GM12878 (cell line): ENCODE results near the gene AMIGO2. TPM values are rescaled to one million over a fixed set of nuclear protein-coding genes. Genes with fewer than 3 reads are reported as not detected.

Experiments
- ATAC-seq: fragments of 200-7000 bp; cut with Tn5 transposase; 3 replicates; pipeline ENCODE4 v1.9.1; 2020; ENCODE audit warnings: mild to moderate bottlenecking, moderate library complexity
- BruUV-seq: library from RNA; stranded (reverse); fragments of 400-500 nt; replicated peaks from 2 replicates; lab custom pipeline; 2021; lab: Mats Ljungman, UMichigan
- CTCF ChIA-PET: fragments of 300-600 bp; sonication (Branson Sonifier 250); formaldehyde crosslinking; extraction: SDS; loops from one replicate; lab custom pipeline; 2021; ENCODE audit warnings: inconsistent platforms; lab: Yijun Ruan, JAX
- POLR2A ChIA-PET: fragments of 350-600 bp; formaldehyde crosslinking; extraction: SDS; loops from one replicate; lab custom pipeline; 2021; ENCODE audit warnings: inconsistent platforms; lab: Charles Lee
- RAD21 ChIA-PET: fragments of 300-600 bp; sonication (Branson Sonifier 250); formaldehyde crosslinking; loops from one replicate; lab custom pipeline; 2023; ENCODE audit warnings: antibody characterized with exemption; ENCODE audit not compliant: unreplicated experiment; lab: Charles Lee
- SMC1A ChIA-PET: fragments of 300-600 bp; sonication (Branson Sonifier 250); formaldehyde crosslinking; loops from one replicate; lab custom pipeline; 2023; ENCODE audit not compliant: unreplicated experiment, uncharacterized antibody; lab: Charles Lee
- DNase-seq: peaks from one replicate; pipeline ENCODE4 v3.0.0-alpha.2; 2011; ENCODE audit warnings: low read depth, low spot score
- FAIRE-seq: peaks from 3 replicates; lab custom pipeline; 2011; peaks lifted over from hg19 to GRCh38; lab: Jason Lieb, UNC
- H2AFZ ChIP-seq: 2 replicates; pipeline ENCODE4 v1.6.0; 2011; ENCODE audit warnings: low read depth, low read length, control low read depth; ENCODE audit not compliant: control insufficient read depth
- H3K27ac ChIP-seq: 2 replicates; pipeline ENCODE4 v1.5.1; 2011; ENCODE audit warnings: control low read depth; ENCODE audit not compliant: control insufficient read depth, insufficient read depth
- H3K27me3 ChIP-seq, 2 experiments: replicated peaks in 1 of 2; 2 replicates each; pipeline versions ENCODE4 v1.6.0 to v1.6.1; 2011; ENCODE audit warnings: low read length in 1 of 2; ENCODE audit not compliant: control insufficient read depth in 2 of 2, insufficient read depth in 2 of 2
- H3K36me3 ChIP-seq, 2 experiments: 2 replicates each; pipeline ENCODE4 v1.5.1; 2011; ENCODE audit warnings: low read length in 1 of 2; ENCODE audit not compliant: control insufficient read depth in 2 of 2, insufficient read depth in 2 of 2
- H3K4me1 ChIP-seq: 2 replicates; pipeline ENCODE4 v1.6.1; 2011; ENCODE audit warnings: mild to moderate bottlenecking, low read length, moderate library complexity, mixed read lengths; ENCODE audit not compliant: control insufficient read depth, insufficient read depth
- H3K4me2 ChIP-seq: 2 replicates; pipeline ENCODE4 v1.6.0; 2011; ENCODE audit warnings: control low read depth; ENCODE audit not compliant: control insufficient read depth, insufficient read depth
- H3K4me3 ChIP-seq: fragments of 200-600 bp; sonication (generic); 2 replicates; pipeline ENCODE4 v1.5.1; 2016
- H3K79me2 ChIP-seq: 2 replicates; pipeline ENCODE4 v1.6.0; 2011; ENCODE audit warnings: low read length; ENCODE audit not compliant: control insufficient read depth, insufficient read depth
- H3K9ac ChIP-seq: 2 replicates; pipeline ENCODE4 v1.8.0; 2011; ENCODE audit warnings: low read length, control low read depth, mixed read lengths; ENCODE audit not compliant: control insufficient read depth, insufficient read depth
- H3K9me3 ChIP-seq: replicated peaks from 3 replicates; pipeline ENCODE4 v1.5.1; 2011; ENCODE audit warnings: mild to moderate bottlenecking, low read length; ENCODE audit not compliant: control insufficient read depth, insufficient read depth
- H4K20me1 ChIP-seq: 2 replicates; pipeline ENCODE4 v1.6.0; 2011; ENCODE audit not compliant: control insufficient read depth, insufficient read depth
- CBX3 ChIP-seq: fragments of 200-600 bp; sonication (generic); IDR thresholded peaks from 2 replicates; pipeline ENCODE4 v1.6.1; 2016; ENCODE audit warnings: low read depth, borderline replicate concordance
- CREB1 ChIP-seq: IDR thresholded peaks from 2 replicates; pipeline ENCODE4 v1.6.1; 2012; ENCODE audit warnings: low read depth, mild to moderate bottlenecking, inconsistent platforms
- ETV6 ChIP-seq, 2 experiments: fragments of 450-650 bp in 1 of 2; IDR thresholded peaks in 1 of 2; conservative IDR thresholded peaks in 1 of 2; 2 replicates each; pipeline ENCODE4 v1.6.1; 2014; ENCODE audit warnings: antibody characterized with exemption in 1 of 2, borderline replicate concordance in 1 of 2, low read depth in 1 of 2, mild to moderate bottlenecking in 1 of 2, moderate library complexity in 1 of 2
- IKZF1 ChIP-seq: fragments of 450-650 bp; conservative IDR thresholded peaks from 2 replicates; pipeline ENCODE4 v1.6.1; 2017; ENCODE audit warnings: antibody characterized with exemption, mild to moderate bottlenecking
- LARP7 ChIP-seq: fragments of 450-650 bp; IDR thresholded peaks from 2 replicates; pipeline ENCODE4 v1.6.1; 2017; ENCODE audit warnings: mild to moderate bottlenecking
- MXI1 ChIP-seq: fragments of 150-350 bp; IDR thresholded peaks from 2 replicates; pipeline ENCODE4 v1.6.1; 2011; ENCODE audit warnings: low read depth, mild to moderate bottlenecking, inconsistent platforms, low read length, improper control_type of control experiment
- NR2C2 ChIP-seq: IDR thresholded peaks from 2 replicates; pipeline ENCODE4 v1.6.1; 2011; ENCODE audit warnings: borderline replicate concordance, low read depth; ENCODE audit not compliant: control insufficient read depth, insufficient read length
- SMAD1 ChIP-seq: fragments of 450-650 bp; IDR thresholded peaks from 2 replicates; pipeline ENCODE4 v1.6.1; 2018; ENCODE audit warnings: mild to moderate bottlenecking, low read depth; ENCODE audit not compliant: partially characterized antibody
- SMAD5 ChIP-seq: IDR thresholded peaks from 2 replicates; pipeline ENCODE4 v1.6.1; 2016; ENCODE audit warnings: antibody characterized with exemption, low read depth
- STAT1 ChIP-seq: fragments of 450-650 bp; conservative IDR thresholded peaks from 2 replicates; pipeline ENCODE4 v1.6.1; 2014; ENCODE audit warnings: antibody characterized with exemption, mild to moderate bottlenecking
- ZNF622 ChIP-seq: fragments of 450-650 bp; IDR thresholded peaks from 2 replicates; pipeline ENCODE4 v1.6.1; 2017; ENCODE audit warnings: mild to moderate bottlenecking, inconsistent platforms
- WGBS: methylation state at CpG from one replicate; pipeline ENCODE4 v1.1.6; 2016; ENCODE audit warnings: low lambda C conversion rate; ENCODE audit not compliant: insufficient replicate concordance, insufficient coverage; ENCODE audit errors: missing lambda C conversion rate; 5-methylcytosine and 5-hydroxymethylcytosine counted together
- in situ Hi-C: fragments of 300-500 bp; cut with MboI; formaldehyde crosslinking; loops from 9 replicates; pipeline ENCODE4 v1.14.3; 2018; ENCODE audit warnings: mixed read lengths
- intact Hi-C: fragments of 100-400 bp; cut with micrococcal nuclease; formaldehyde crosslinking; loops from one replicate; pipeline ENCODE4 v1.14.2; 2022; ENCODE audit not compliant: unreplicated experiment
- polyA plus RNA-seq, 11 experiments: library from polyadenylated mRNA; depleted of rRNA in 4 of 11; unstranded in 6 of 11; stranded (reverse) in 5 of 11; fragments of >200 nt; fragmentation: Nextera tagmentation in 4 of 11; fragmentation: Illumina TruSeq in 1 of 11; extraction: Ambion mirVana in 4 of 11; extraction: Trizol in 1 of 11; gene quantifications; 1 replicate in 1 of 11; 2 replicates in 10 of 11; pipeline versions ENCODE4 v1.2.1 to v1.2.3, GENCODE V29; 2011 to 2016; ENCODE audit warnings: inconsistent platforms in 2 of 11, missing spikeins in 2 of 11, low read depth in 1 of 11
- total RNA-seq, 4 experiments: library from RNA; depleted of rRNA in 3 of 4; stranded (reverse); fragments of >200 nt in 3 of 4; fragmentation: Illumina TruSeq in 1 of 4; extraction: Trizol in 1 of 4; gene quantifications; 2 replicates each; pipeline versions ENCODE4 v1.2.1 to v1.2.3, GENCODE V29; 2013 to 2021
- TF ChIP-seq, protein P1 (sequence below): fragments of 450-650 bp; IDR thresholded peaks from 2 replicates; pipeline ENCODE4 v1.6.1; 2017; ENCODE audit warnings: mild to moderate bottlenecking, moderate library complexity
- TF ChIP-seq, protein P2 (sequence below): fragments of 450-650 bp; IDR thresholded peaks from 2 replicates; pipeline ENCODE4 v1.6.1; 2017; ENCODE audit warnings: antibody characterized with exemption, mild to moderate bottlenecking, moderate library complexity

The AMIGO2 gene
- total and polyA plus RNA-seq, 10 of the 15 experiments (the other 5 are each of a cell fraction or from before 2014, with no cell fraction given): 0.03 to 0.15 (median 0.11) TPM; not detected in 7

DNA sequence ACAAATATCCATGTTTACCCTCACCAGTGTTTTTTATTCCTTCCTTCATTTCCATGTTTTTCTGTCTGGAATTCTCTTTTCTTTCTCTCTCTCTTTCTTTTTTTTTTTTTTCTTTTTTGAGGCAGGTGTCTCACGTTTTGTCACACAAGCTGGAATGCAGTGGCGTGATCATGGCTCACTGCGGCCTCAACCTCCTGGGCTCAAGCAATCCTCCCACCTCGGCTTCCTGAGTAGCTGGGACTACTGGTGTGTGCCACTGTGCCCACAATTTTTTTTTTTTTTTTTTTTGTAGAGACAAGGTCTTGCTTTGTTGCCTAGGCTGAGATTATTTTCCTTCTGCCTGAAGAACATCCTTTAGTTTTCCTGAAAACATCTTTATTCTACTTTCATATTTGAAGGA, 15.0 kb upstream of the AMIGO2 start (continued):
- TF ChIP-seq, protein P1, sequence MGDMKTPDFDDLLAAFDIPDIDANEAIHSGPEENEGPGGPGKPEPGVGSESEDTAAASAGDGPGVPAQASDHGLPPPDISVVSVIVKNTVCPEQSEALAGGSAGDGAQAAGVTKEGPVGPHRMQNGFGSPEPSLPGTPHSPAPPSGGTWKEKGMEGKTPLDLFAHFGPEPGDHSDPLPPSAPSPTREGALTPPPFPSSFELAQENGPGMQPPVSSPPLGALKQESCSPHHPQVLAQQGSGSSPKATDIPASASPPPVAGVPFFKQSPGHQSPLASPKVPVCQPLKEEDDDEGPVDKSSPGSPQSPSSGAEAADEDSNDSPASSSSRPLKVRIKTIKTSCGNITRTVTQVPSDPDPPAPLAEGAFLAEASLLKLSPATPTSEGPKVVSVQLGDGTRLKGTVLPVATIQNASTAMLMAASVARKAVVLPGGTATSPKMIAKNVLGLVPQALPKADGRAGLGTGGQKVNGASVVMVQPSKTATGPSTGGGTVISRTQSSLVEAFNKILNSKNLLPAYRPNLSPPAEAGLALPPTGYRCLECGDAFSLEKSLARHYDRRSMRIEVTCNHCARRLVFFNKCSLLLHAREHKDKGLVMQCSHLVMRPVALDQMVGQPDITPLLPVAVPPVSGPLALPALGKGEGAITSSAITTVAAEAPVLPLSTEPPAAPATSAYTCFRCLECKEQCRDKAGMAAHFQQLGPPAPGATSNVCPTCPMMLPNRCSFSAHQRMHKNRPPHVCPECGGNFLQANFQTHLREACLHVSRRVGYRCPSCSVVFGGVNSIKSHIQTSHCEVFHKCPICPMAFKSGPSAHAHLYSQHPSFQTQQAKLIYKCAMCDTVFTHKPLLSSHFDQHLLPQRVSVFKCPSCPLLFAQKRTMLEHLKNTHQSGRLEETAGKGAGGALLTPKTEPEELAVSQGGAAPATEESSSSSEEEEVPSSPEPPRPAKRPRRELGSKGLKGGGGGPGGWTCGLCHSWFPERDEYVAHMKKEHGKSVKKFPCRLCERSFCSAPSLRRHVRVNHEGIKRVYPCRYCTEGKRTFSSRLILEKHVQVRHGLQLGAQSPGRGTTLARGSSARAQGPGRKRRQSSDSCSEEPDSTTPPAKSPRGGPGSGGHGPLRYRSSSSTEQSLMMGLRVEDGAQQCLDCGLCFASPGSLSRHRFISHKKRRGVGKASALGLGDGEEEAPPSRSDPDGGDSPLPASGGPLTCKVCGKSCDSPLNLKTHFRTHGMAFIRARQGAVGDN: no peak
- no peak for TF ChIP-seq SMAD5
- no peak for TF ChIP-seq SMAD1
- TF ChIP-seq, protein P2, sequence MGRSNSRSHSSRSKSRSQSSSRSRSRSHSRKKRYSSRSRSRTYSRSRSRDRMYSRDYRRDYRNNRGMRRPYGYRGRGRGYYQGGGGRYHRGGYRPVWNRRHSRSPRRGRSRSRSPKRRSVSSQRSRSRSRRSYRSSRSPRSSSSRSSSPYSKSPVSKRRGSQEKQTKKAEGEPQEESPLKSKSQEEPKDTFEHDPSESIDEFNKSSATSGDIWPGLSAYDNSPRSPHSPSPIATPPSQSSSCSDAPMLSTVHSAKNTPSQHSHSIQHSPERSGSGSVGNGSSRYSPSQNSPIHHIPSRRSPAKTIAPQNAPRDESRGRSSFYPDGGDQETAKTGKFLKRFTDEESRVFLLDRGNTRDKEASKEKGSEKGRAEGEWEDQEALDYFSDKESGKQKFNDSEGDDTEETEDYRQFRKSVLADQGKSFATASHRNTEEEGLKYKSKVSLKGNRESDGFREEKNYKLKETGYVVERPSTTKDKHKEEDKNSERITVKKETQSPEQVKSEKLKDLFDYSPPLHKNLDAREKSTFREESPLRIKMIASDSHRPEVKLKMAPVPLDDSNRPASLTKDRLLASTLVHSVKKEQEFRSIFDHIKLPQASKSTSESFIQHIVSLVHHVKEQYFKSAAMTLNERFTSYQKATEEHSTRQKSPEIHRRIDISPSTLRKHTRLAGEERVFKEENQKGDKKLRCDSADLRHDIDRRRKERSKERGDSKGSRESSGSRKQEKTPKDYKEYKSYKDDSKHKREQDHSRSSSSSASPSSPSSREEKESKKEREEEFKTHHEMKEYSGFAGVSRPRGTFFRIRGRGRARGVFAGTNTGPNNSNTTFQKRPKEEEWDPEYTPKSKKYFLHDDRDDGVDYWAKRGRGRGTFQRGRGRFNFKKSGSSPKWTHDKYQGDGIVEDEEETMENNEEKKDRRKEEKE: no peak

DNA sequence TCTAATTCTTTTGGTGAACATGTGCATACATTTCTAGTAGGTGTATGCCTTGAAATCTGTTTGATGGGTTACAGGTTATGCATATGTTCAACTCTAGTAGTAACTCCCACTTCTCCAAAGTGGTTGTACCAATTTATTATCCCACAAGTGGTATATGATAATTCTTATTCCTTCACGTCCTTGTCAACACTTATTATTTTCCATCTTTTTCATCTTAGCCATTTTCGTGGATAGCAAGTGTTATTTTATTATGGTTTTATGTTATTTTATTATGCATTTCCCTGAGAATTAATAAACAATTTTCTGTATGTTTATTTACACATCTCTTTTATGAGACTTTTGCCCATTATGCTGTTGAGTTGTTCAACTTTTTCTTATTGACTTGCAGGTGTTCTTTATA, 11.2 kb upstream of the AMIGO2 start:
- WGBS: 28% methylated on average over 2 of the region's 2 CpGs
- no TSS peak for BruUV-seq
- Histone ChIP-seq H3K9me3 (no peaks in the 10 kb centered on the region), H3K4me3 (no peak overlapping the region), H3K36me3 (no peaks in the 10 kb centered on the region), H3K4me2 (no peak overlapping the region), H3K27ac (no peak overlapping the region), H3K4me1 (no peaks in the 10 kb centered on the region), H2AFZ (no peak overlapping the region), H3K79me2 (no peaks in the 10 kb centered on the region), H3K9ac (no peak overlapping the region), H4K20me1 (no peaks in the 10 kb centered on the region), H3K27me3 (no peaks in the 10 kb centered on the region; a peak in 1 of 4 replicates)
- POLR2A ChIA-PET: no interaction called here
- intact Hi-C loops: no loop called here
- TF ChIP-seq ZNF622 (no peak), LARP7 (no peak), NR2C2 (no peak), ETV6 (conservative IDR thresholded peaks at IDR 0.05 in 1 of 2, IDR thresholded peaks at IDR 0.05 in 1 of 2; ENCODE audit: borderline replicate concordance in 1 of 2, low read depth in 1 of 2) (no peak), CREB1 (no peak), STAT1 (no peak), IKZF1 (no peak), CBX3 (no peak), MXI1 (no peak)
- in situ Hi-C loops: no loop called here
- FAIRE-seq: no peak
- SMC1A ChIA-PET: no interaction called here
- RAD21 ChIA-PET: no interaction called here
- CTCF ChIA-PET: no interaction called here
- no peak for DNase-seq
- ATAC-seq: no peak
